Bronchial epithelial cell (primary cell): ENCODE data around the gene AP5Z1. TPM values are rescaled to one million over a fixed set of nuclear protein-coding genes. Genes with fewer than 3 reads are reported as not detected.

Source experiments
- DNase-seq: peaks from one replicate; pipeline ENCODE4 v3.0.0-alpha.2; 2010; ENCODE audit warnings: low read depth
- FAIRE-seq: peaks from 2 replicates; lab custom pipeline; 2011; peaks lifted over from hg19 to GRCh38; lab: Jason Lieb, UNC
- H3K27me3 ChIP-seq: 2 replicates; pipeline ENCODE4 v1.5.1; 2011; ENCODE audit warnings: low read length; ENCODE audit not compliant: control insufficient read depth, insufficient read depth
- H3K36me3 ChIP-seq: 2 replicates; pipeline ENCODE4 v1.5.1; 2011; ENCODE audit warnings: low read length; ENCODE audit not compliant: control insufficient read depth, insufficient read depth
- H3K4me3 ChIP-seq: 2 replicates; pipeline ENCODE4 v1.5.1; 2011; ENCODE audit warnings: mild to moderate bottlenecking, low read depth, low read length, control low read depth
- CTCF ChIP-seq: IDR thresholded peaks from 2 replicates; pipeline ENCODE4 v1.5.1; 2011; ENCODE audit warnings: mild to moderate bottlenecking, moderate library complexity, low read length, control low read depth, inconsistent platforms; ENCODE audit not compliant: insufficient read depth, severe bottlenecking
- total RNA-seq: library from RNA; depleted of rRNA; stranded (reverse); fragments of >200 nt; gene quantifications from 2 replicates; pipeline ENCODE4 v1.2.1, GENCODE V29; 2014

The AP5Z1 gene
- total RNA-seq, 1 donor from 2014 or later = 24.5 TPM

- DNase-seq (no peak), FAIRE-seq (no peak)
- Histone ChIP-seq H3K4me3 (no peak overlapping the region), H3K36me3 (peaks cover 40% of the 10 kb centered on the region), H3K27me3 (no peaks in the 10 kb centered on the region)
- TF ChIP-seq CTCF = no peak
Observed at GRCh38 chr7:4785371-4785770, 9.9 kb downstream of the AP5Z1 start.

- no peak for DNase-seq
- no peak for FAIRE-seq
- H3K36me3 ChIP-seq = peaks cover 38% of the 10 kb centered on the region
- no peaks in the 10 kb centered on the region for H3K27me3 ChIP-seq
- no peak overlapping the region for H3K4me3 ChIP-seq
- no peak for TF ChIP-seq CTCF
Observed at GRCh38 chr7:4786015-4786414, 10.6 kb downstream of the AP5Z1 start.

- no peak for FAIRE-seq
- no peak for DNase-seq
- H3K4me3 ChIP-seq = no peak overlapping the region
- no peaks in the 10 kb centered on the region for H3K27me3 ChIP-seq
- peaks cover 33% of the 10 kb centered on the region for H3K36me3 ChIP-seq
- no peak for TF ChIP-seq CTCF
Observed at GRCh38 chr7:4787541-4787940, 12.1 kb downstream of the AP5Z1 start.

GRCh38 chr7:4787947-4788626, 12.7 kb downstream of the AP5Z1 start:
- H3K4me3 ChIP-seq = no peak overlapping the region
- FAIRE-seq = no peak

GRCh38 chr7:4788627-4789189, 13.3 kb downstream of the AP5Z1 start:
- no peaks in the 10 kb centered on the region for H3K27me3 ChIP-seq
- no peak for TF ChIP-seq CTCF
- FAIRE-seq = no peak

More at GRCh38 chr7:4787947-4788626, 12.7 kb downstream of the AP5Z1 start:
- H3K36me3 ChIP-seq = peaks cover 31% of the 10 kb centered on the region
- H3K27me3 ChIP-seq = no peaks in the 10 kb centered on the region
- no peak for TF ChIP-seq CTCF
- DNase-seq = no peak

More at GRCh38 chr7:4788627-4789189, 13.3 kb downstream of the AP5Z1 start:
- Histone ChIP-seq H3K36me3 (peaks cover 29% of the 10 kb centered on the region), H3K4me3 (no peak overlapping the region)
- no peak for DNase-seq
